GM19238 (cell line): Measurements from ENCODE around the gene KRT4.

Source experiments
- DNase-seq: peaks from one replicate; pipeline ENCODE4 v3.0.0; 2011; ENCODE audit warnings: low spot score; ENCODE audit not compliant: insufficient read length

The KRT4 gene

GRCh38 chr12:52794479-52795331 lies 19.2 kb downstream of the KRT4 start:
- DNase-seq: no peak

GRCh38 chr12:52792185-52793029 lies 21.5 kb downstream of the KRT4 start:
- no peak for DNase-seq

- DNase-seq: no peak
Measured at GRCh38 chr12:52791271-52792184, 22.4 kb downstream of the KRT4 start.

GRCh38 chr12:52790427-52791270 lies 23.3 kb downstream of the KRT4 start:
- no peak for DNase-seq

GRCh38 chr12:52789637-52790426 lies 24.1 kb downstream of the KRT4 start:
- DNase-seq: no peak

GRCh38 chr12:52788876-52789636 lies 24.9 kb downstream of the KRT4 start:
- no peak for DNase-seq

- no peak for DNase-seq
Measured at GRCh38 chr12:52788192-52788875, 25.6 kb downstream of the KRT4 start.

GRCh38 chr12:52787324-52788191 lies 26.4 kb downstream of the KRT4 start:
- no peak for DNase-seq

- DNase-seq: no peak
Measured at GRCh38 chr12:52784909-52785308, 29.0 kb downstream of the KRT4 start.

- no peak for DNase-seq
Measured at GRCh38 chr12:52783563-52784316, 30.2 kb downstream of the KRT4 start.

GRCh38 chr12:52782502-52782901 lies 31.4 kb downstream of the KRT4 start:
- no peak for DNase-seq

- no peak for DNase-seq
Measured at GRCh38 chr12:52781399-52782082, 32.4 kb downstream of the KRT4 start.

GRCh38 chr12:52779914-52780313 lies 34.0 kb downstream of the KRT4 start:
- DNase-seq: no peak

- DNase-seq: no peak
Measured at GRCh38 chr12:52778833-52779232, 35.1 kb downstream of the KRT4 start.

- DNase-seq: no peak
Measured at GRCh38 chr12:52777566-52777965, 36.4 kb downstream of the KRT4 start.

GRCh38 chr12:52776913-52777395 lies 37.0 kb downstream of the KRT4 start, which contains the start of gene KRT76:
KRT76 (minus strand) TSS chr12:52777345; CDS start chr12:52777291, 54 bp downstream.
- DNase-seq: no peak
